ENCODE measurements around the gene CLNS1A.

CLNS1A gene

GRCh38 chr11:77568916-77569675, 68.5 kb downstream of the CLNS1A start:
- no peak for DNase-seq
- intact Hi-C loops (cut with DNase I): no loop called here

GRCh38 chr11:77568306-77568705, 69.3 kb downstream of the CLNS1A start:
- intact Hi-C loops (cut with DNase I): no loop called here
- no peak for DNase-seq
